HEK293 (cell line): ENCODE data around the gene LRBA.

Experiments
- PATZ1 ChIP-seq: fragments of 450-650 bp; formaldehyde crosslinking; IDR thresholded peaks from 2 replicates; pipeline ENCODE4 v1.5.1; 2016; ENCODE audit warnings: missing biosample characterization, missing genetic modification characterization
- SETDB1 ChIP-seq: IDR thresholded peaks from one replicate; pipeline ENCODE4 v1.6.1; 2017; ENCODE audit warnings: mild to moderate bottlenecking, low read length, moderate library complexity, mixed read lengths; ENCODE audit not compliant: insufficient read length
- TRIM28 ChIP-seq: IDR thresholded peaks from 2 replicates; pipeline ENCODE4 v1.6.1; 2011; ENCODE audit warnings: low read length, control low read depth, borderline replicate concordance
- ZNF423 ChIP-seq: fragments of 450-650 bp; formaldehyde crosslinking; IDR thresholded peaks from 2 replicates; pipeline ENCODE4 v1.5.1; 2016; ENCODE audit warnings: missing biosample characterization, missing genetic modification characterization
- ZNF626 ChIP-seq: fragments of 450-650 bp; sonication (Bioruptor Pico); formaldehyde crosslinking; IDR thresholded peaks from 2 replicates; pipeline ENCODE4 v1.5.1; 2018; ENCODE audit warnings: missing biosample characterization, missing genetic modification characterization, inconsistent platforms
- ZNF677 ChIP-seq: fragments of 450-650 bp; IDR thresholded peaks from 2 replicates; pipeline ENCODE4 v1.5.0; 2018; ENCODE audit warnings: missing biosample characterization, mild to moderate bottlenecking, missing genetic modification characterization, moderate library complexity
- ZSCAN30 ChIP-seq: fragments of 450-650 bp; IDR thresholded peaks from 2 replicates; pipeline ENCODE4 v1.5.1; 2018; ENCODE audit warnings: missing biosample characterization, mild to moderate bottlenecking, missing genetic modification characterization, moderate library complexity
- TF ChIP-seq, protein P1 (sequence below): fragments of 450-650 bp; formaldehyde crosslinking; conservative IDR thresholded peaks from 2 replicates; pipeline ENCODE4 v1.5.1; 2016; ENCODE audit warnings: low read depth, missing biosample characterization, missing genetic modification characterization

- TF ChIP-seq ZNF626 (tag by site-specific recombination), result no peak
- no peak for TF ChIP-seq ZSCAN30
- TF ChIP-seq, protein P1, sequence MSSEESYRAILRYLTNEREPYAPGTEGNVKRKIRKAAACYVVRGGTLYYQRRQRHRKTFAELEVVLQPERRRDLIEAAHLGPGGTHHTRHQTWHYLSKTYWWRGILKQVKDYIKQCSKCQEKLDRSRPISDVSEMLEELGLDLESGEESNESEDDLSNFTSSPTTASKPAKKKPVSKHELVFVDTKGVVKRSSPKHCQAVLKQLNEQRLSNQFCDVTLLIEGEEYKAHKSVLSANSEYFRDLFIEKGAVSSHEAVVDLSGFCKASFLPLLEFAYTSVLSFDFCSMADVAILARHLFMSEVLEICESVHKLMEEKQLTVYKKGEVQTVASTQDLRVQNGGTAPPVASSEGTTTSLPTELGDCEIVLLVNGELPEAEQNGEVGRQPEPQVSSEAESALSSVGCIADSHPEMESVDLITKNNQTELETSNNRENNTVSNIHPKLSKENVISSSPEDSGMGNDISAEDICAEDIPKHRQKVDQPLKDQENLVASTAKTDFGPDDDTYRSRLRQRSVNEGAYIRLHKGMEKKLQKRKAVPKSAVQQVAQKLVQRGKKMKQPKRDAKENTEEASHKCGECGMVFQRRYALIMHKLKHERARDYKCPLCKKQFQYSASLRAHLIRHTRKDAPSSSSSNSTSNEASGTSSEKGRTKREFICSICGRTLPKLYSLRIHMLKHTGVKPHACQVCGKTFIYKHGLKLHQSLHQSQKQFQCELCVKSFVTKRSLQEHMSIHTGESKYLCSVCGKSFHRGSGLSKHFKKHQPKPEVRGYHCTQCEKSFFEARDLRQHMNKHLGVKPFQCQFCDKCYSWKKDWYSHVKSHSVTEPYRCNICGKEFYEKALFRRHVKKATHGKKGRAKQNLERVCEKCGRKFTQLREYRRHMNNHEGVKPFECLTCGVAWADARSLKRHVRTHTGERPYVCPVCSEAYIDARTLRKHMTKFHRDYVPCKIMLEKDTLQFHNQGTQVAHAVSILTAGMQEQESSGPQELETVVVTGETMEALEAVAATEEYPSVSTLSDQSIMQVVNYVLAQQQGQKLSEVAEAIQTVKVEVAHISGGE (tag by site-specific recombination), result no peak
- TF ChIP-seq PATZ1 (tag by site-specific recombination), result no peak
- TF ChIP-seq SETDB1, result no peak
- TF ChIP-seq ZNF677 (tag by site-specific recombination), result no peak
- TF ChIP-seq ZNF423, result no peak
- no peak for TF ChIP-seq TRIM28
Measured at GRCh38 chr4:150476776-150477175, 538.3 kb downstream of the LRBA start.
